CD14-positive monocyte (primary cell): ENCODE results near the gene TMEM242. TPM values are rescaled to one million over a fixed set of nuclear protein-coding genes. Genes with fewer than 3 reads are reported as not detected.

ENCODE experiments used
- DNase-seq, 3 donors: peaks; one replicate each; pipeline ENCODE4 v3.0.0-alpha.2; 2011 to 2022
- H2AFZ ChIP-seq: 2 replicates; pipeline ENCODE4 v1.6.0; 2012; ENCODE audit warnings: mild to moderate bottlenecking, low read depth, low read length, inconsistent platforms; ENCODE audit not compliant: insufficient read depth, poor library complexity, severe bottlenecking
- H3K27ac ChIP-seq, 2 donors: 1 replicate in 1 of 2; 2 replicates in 1 of 2; pipeline ENCODE4 v1.5.1; 2012 to 2013; ENCODE audit warnings: low read length in 2 of 2, control low read depth in 1 of 2, inconsistent platforms in 1 of 2, low read depth in 1 of 2, mild to moderate bottlenecking in 1 of 2
- H3K27me3 ChIP-seq, 2 donors: one replicate each; pipeline versions ENCODE4 v1.6.0 to v1.6.1; 2011 to 2013; ENCODE audit warnings: low read length in 2 of 2; ENCODE audit not compliant: control insufficient read depth in 2 of 2, insufficient read depth in 2 of 2
- H3K36me3 ChIP-seq, 2 donors: replicated peaks in 1 of 2; 1 replicate in 1 of 2; 2 replicates in 1 of 2; pipeline versions ENCODE4 v1.5.1 to v1.6.1; 2012 to 2013; ENCODE audit warnings: low read length in 2 of 2, control low read depth in 1 of 2, inconsistent platforms in 1 of 2, mild to moderate bottlenecking in 1 of 2; ENCODE audit not compliant: insufficient read depth in 2 of 2, control insufficient read depth in 1 of 2
- H3K4me1 ChIP-seq, 2 donors: 1 replicate in 1 of 2; 2 replicates in 1 of 2; pipeline versions ENCODE4 v1.5.1 to v1.6.1; 2012 to 2013; ENCODE audit warnings: low read length in 2 of 2, control low read depth in 1 of 2, inconsistent platforms in 1 of 2, mild to moderate bottlenecking in 1 of 2, moderate library complexity in 1 of 2; ENCODE audit not compliant: insufficient read depth in 2 of 2, control insufficient read depth in 1 of 2
- H3K4me2 ChIP-seq: replicated peaks from 2 replicates; pipeline ENCODE3; 2012; ENCODE audit warnings: low read length, moderate library complexity, mild to moderate bottlenecking; ENCODE audit not compliant: poor library complexity, severe bottlenecking; ENCODE audit errors: extremely low read depth
- H3K4me3 ChIP-seq, 3 experiments: fragments of 200-600 bp in 1 of 3; sonication (generic) in 1 of 3; replicated peaks in 1 of 3; 1 replicate in 2 of 3; 2 replicates in 1 of 3; pipeline ENCODE4 v1.5.1; 2011 to 2013; ENCODE audit warnings: low read length in 3 of 3, mild to moderate bottlenecking in 3 of 3, control low read depth in 2 of 3, low read depth in 2 of 3, inconsistent platforms in 1 of 3, moderate library complexity in 1 of 3
- H3K79me2 ChIP-seq: 2 replicates; pipeline ENCODE4 v1.6.0; 2012; ENCODE audit warnings: mild to moderate bottlenecking, control low read depth, inconsistent platforms, low read length, moderate library complexity; ENCODE audit not compliant: insufficient read depth
- H3K9ac ChIP-seq: 2 replicates; pipeline ENCODE4 v1.6.0; 2017; ENCODE audit warnings: low read length, mild to moderate bottlenecking; ENCODE audit not compliant: insufficient read depth, poor library complexity, severe bottlenecking
- H3K9me3 ChIP-seq, 2 donors: replicated peaks in 1 of 2; 1 replicate in 1 of 2; 2 replicates in 1 of 2; pipeline versions ENCODE4 v1.5.1 to v1.6.1; 2012 to 2013; ENCODE audit warnings: low read length in 2 of 2, control low read depth in 1 of 2; ENCODE audit not compliant: control insufficient read depth in 1 of 2, insufficient read depth in 1 of 2
- H4K20me1 ChIP-seq: 2 replicates; pipeline ENCODE4 v1.6.0; 2012; ENCODE audit warnings: mild to moderate bottlenecking, low read length, control low read depth, moderate library complexity; ENCODE audit not compliant: insufficient read depth
- H3K27ac Mint-ChIP-seq, 7 donors: one replicate each; pipeline ENCODE4 v1.8.0; 2020; ENCODE audit warnings: mild to moderate bottlenecking in 7 of 7, mixed read lengths in 7 of 7, moderate library complexity in 6 of 7, inconsistent platforms in 2 of 7
- H3K27me3 Mint-ChIP-seq, 3 donors: one replicate each; pipeline ENCODE4 v1.8.0; 2021 to 2022; ENCODE audit warnings: low read depth in 3 of 3, mild to moderate bottlenecking in 3 of 3, mixed read lengths in 3 of 3, moderate library complexity in 3 of 3, inconsistent platforms in 1 of 3
- H3K36me3 Mint-ChIP-seq, 2 donors: one replicate each; pipeline ENCODE4 v1.8.0; 2020; ENCODE audit warnings: mixed read lengths in 2 of 2, inconsistent platforms in 1 of 2, mild to moderate bottlenecking in 1 of 2
- H3K4me1 Mint-ChIP-seq: one replicate; pipeline ENCODE4 v1.8.0; 2020; ENCODE audit warnings: mild to moderate bottlenecking, mixed read lengths
- H3K4me3 Mint-ChIP-seq, 2 donors: one replicate each; pipeline ENCODE4 v1.8.0; 2020; ENCODE audit warnings: mild to moderate bottlenecking in 2 of 2, mixed read lengths in 2 of 2, moderate library complexity in 1 of 2
- H3K9me3 Mint-ChIP-seq, 7 donors: one replicate each; pipeline ENCODE4 v1.8.0; 2020 to 2022; ENCODE audit warnings: mixed read lengths in 7 of 7, mild to moderate bottlenecking in 6 of 7, moderate library complexity in 6 of 7, inconsistent platforms in 2 of 7
- CTCF ChIP-seq: fragments of 200-600 bp; IDR thresholded peaks from one replicate; pipeline ENCODE4 v1.8.0; 2022; ENCODE audit warnings: antibody characterized with exemption, mild to moderate bottlenecking
- WGBS: methylation state at CpG from one replicate; pipeline ENCODE4 v1.1.5; 2013; ENCODE audit warnings: missing lambda C conversion rate; ENCODE audit not compliant: insufficient coverage; 5-methylcytosine and 5-hydroxymethylcytosine counted together
- intact Hi-C, 2 donors: fragments of 100-400 bp; cut with micrococcal nuclease; formaldehyde crosslinking; loops; one replicate each; pipeline versions ENCODE4 v1.15.0 to v1.15.1; 2023
- polyA plus RNA-seq, 3 donors: library from polyadenylated mRNA; depleted of rRNA in 1 of 3; unstranded in 2 of 3; stranded (reverse) in 1 of 3; fragments of 300-500 nt in 2 of 3; fragments of >200 nt in 1 of 3; fragmentation: Illumina TruSeq in 2 of 3; gene quantifications; 1 replicate in 2 of 3; 2 replicates in 1 of 3; pipeline ENCODE4 v1.2.3, GENCODE V29; 2012 to 2021

Gene TMEM242
- polyA plus RNA-seq, 3 donors: 5.6 to 9.8 (median 8.3) TPM

- Histone ChIP-seq H3K79me2 (no peaks in the 10 kb centered on the region), H2AFZ (no peak overlapping the region), H3K27me3 (no peaks in the 10 kb centered on the region), H3K36me3 (no peaks in the 10 kb centered on the region), H3K4me1 (peaks cover 8 to 11% of the 10 kb centered on the region in 2 donors), H3K9ac (no peak overlapping the region), H3K4me3 (no peak overlapping the region), H3K9me3 (no peaks in the 10 kb centered on the region), H3K4me2 (no peak overlapping the region), H4K20me1 (no peaks in the 10 kb centered on the region), H3K27ac (no peak overlapping the region)
- Mint-ChIP-seq H3K4me3 (no peak overlapping the region), H3K36me3 (no peaks in the 10 kb centered on the region), H3K27me3 (peaks cover 5 to 7% (median 7%) of the 10 kb centered on the region in 3 donors), H3K4me1 (peaks cover 15% of the 10 kb centered on the region), H3K27ac (no peak overlapping the region), H3K9me3 (peaks cover 0 to 2% (median 0%) of the 10 kb centered on the region in 7 donors)
- WGBS: 99% methylated on average over 9 of the region's 11 CpGs
- no peak for TF ChIP-seq CTCF
- intact Hi-C loops: no loop called here
- no peak for DNase-seq
Observed at GRCh38 chr6:157366648-157367047, 43.3 kb upstream of the TMEM242 start.

- no peaks in the 10 kb centered on the region for H3K36me3 ChIP-seq
- H3K4me1 Mint-ChIP-seq: peaks cover 12% of the 10 kb centered on the region
- H3K27ac ChIP-seq: no peak overlapping the region
- H3K4me3 Mint-ChIP-seq: no peak overlapping the region
- H2AFZ ChIP-seq: no peak overlapping the region
- peaks cover 0 to 3% (median 2%) of the 10 kb centered on the region in 3 donors for H3K27me3 Mint-ChIP-seq
- intact Hi-C loops: no loop called here
- H3K9me3 Mint-ChIP-seq: peaks cover 0 to 2% (median 0%) of the 10 kb centered on the region in 7 donors
- WGBS: no CpG with 5 or more reads among the region's 1 CpG
- H3K4me3 ChIP-seq: no peak overlapping the region
- no peaks in the 10 kb centered on the region for H4K20me1 ChIP-seq
- no peak overlapping the region for H3K9ac ChIP-seq
- H3K4me2 ChIP-seq: no peak overlapping the region
- H3K27ac Mint-ChIP-seq: no peak overlapping the region
- H3K4me1 ChIP-seq: peaks cover 7 to 8% of the 10 kb centered on the region in 2 donors
- no peak for DNase-seq
- no peak for TF ChIP-seq CTCF
- H3K79me2 ChIP-seq: no peaks in the 10 kb centered on the region
- H3K36me3 Mint-ChIP-seq: no peaks in the 10 kb centered on the region
- H3K9me3 ChIP-seq: no peaks in the 10 kb centered on the region
- H3K27me3 ChIP-seq: no peaks in the 10 kb centered on the region
Observed at GRCh38 chr6:157364705-157365104, 41.4 kb upstream of the TMEM242 start.
